ENCODE results near the gene MRPS27. TPM values are rescaled to one million over a fixed set of nuclear protein-coding genes. Genes with fewer than 3 reads are reported as not detected.

MRPS27 gene
- total and polyA plus RNA-seq, 9 of the 15 experiments (the other 6 are each of a cell fraction or from before 2014, with no cell fraction given) = 73.6 to 144 (median 106) TPM

DNA sequence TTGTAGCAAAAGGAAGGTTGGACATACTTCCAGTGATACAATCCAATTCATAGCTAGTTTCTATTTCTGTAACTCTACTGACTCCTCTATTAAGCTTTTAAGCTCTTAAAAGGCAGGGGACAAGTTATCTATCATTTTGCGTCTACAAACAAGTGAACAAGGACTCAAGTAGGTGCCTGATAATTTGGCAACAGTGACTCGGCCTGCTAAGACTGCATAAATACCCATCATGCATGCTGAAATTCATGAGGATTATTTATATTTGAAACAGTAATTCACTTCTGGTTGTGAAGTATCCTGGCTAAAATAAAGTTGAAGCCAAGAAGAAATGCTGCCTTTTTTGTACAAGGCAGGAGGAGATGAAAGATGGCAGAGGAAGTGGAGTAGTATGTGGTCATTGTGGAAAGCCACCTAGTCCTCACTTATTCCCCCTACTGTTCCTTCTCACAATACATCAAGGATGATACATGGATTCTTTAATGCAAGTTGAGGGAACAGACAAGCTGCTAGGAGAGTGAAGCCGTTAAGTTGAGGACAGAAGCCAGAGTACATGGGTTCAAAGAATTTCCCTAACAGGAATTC, 74.0 kb downstream of the MRPS27 start (continued):
- TF ChIP-seq, protein P1, sequence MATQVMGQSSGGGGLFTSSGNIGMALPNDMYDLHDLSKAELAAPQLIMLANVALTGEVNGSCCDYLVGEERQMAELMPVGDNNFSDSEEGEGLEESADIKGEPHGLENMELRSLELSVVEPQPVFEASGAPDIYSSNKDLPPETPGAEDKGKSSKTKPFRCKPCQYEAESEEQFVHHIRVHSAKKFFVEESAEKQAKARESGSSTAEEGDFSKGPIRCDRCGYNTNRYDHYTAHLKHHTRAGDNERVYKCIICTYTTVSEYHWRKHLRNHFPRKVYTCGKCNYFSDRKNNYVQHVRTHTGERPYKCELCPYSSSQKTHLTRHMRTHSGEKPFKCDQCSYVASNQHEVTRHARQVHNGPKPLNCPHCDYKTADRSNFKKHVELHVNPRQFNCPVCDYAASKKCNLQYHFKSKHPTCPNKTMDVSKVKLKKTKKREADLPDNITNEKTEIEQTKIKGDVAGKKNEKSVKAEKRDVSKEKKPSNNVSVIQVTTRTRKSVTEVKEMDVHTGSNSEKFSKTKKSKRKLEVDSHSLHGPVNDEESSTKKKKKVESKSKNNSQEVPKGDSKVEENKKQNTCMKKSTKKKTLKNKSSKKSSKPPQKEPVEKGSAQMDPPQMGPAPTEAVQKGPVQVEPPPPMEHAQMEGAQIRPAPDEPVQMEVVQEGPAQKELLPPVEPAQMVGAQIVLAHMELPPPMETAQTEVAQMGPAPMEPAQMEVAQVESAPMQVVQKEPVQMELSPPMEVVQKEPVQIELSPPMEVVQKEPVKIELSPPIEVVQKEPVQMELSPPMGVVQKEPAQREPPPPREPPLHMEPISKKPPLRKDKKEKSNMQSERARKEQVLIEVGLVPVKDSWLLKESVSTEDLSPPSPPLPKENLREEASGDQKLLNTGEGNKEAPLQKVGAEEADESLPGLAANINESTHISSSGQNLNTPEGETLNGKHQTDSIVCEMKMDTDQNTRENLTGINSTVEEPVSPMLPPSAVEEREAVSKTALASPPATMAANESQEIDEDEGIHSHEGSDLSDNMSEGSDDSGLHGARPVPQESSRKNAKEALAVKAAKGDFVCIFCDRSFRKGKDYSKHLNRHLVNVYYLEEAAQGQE (IDR thresholded peaks at IDR 0.05; ENCODE audit: borderline replicate concordance) = peak; percentile 22; the same call in 1 of the 2 replicates
- TF ChIP-seq, protein P1 (CRISPR knock-in tag; IDR thresholded peaks at IDR 0.05; ENCODE audit: low read depth) = no peak
- peak; percentile 48; the same call in 1 of the 2 replicates for TF ChIP-seq ETV1 (tag; conservative IDR thresholded peaks at IDR 0.05; ENCODE audit: low read depth)
- 0 out of 2 replicates have a peak, but pooled peaks have one; percentile 36 for TF ChIP-seq KLF6 (CRISPR knock-in tag; IDR thresholded peaks at IDR 0.05; ENCODE audit: borderline replicate concordance)
- TF ChIP-seq, protein P2, sequence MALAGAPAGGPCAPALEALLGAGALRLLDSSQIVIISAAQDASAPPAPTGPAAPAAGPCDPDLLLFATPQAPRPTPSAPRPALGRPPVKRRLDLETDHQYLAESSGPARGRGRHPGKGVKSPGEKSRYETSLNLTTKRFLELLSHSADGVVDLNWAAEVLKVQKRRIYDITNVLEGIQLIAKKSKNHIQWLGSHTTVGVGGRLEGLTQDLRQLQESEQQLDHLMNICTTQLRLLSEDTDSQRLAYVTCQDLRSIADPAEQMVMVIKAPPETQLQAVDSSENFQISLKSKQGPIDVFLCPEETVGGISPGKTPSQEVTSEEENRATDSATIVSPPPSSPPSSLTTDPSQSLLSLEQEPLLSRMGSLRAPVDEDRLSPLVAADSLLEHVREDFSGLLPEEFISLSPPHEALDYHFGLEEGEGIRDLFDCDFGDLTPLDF (CRISPR knock-in tag; IDR thresholded peaks at IDR 0.05) = no peak
- TF ChIP-seq CBX3 (IDR thresholded peaks at IDR 0.05; ENCODE audit: borderline replicate concordance in 1 of 2, low read length in 2 of 2) = 0 out of 3 replicates have a peak, but pooled peaks of 1 of the 2 experiments have one; percentile 25
